Measurements from ENCODE around the gene CADPS.

- TF ChIP-seq POLR2AphosphoS5 (IDR thresholded peaks at IDR 0.05) (no peak), CTCF (IDR thresholded peaks at IDR 0.05; ENCODE audit: poor library complexity, severe bottlenecking) (no peak), EP300 (conservative IDR thresholded peaks at IDR 0.05; ENCODE audit: poor library complexity, severe bottlenecking) (no peak), EZH2 (IDR thresholded peaks at IDR 0.05; ENCODE audit: borderline replicate concordance, insufficient read depth, low read length, poor library complexity, severe bottlenecking) (no peak), TAF1 (IDR thresholded peaks at IDR 0.05; ENCODE audit: low read depth) (no peak), RAD21 (conservative IDR thresholded peaks at IDR 0.05) (no peak), REST (IDR thresholded peaks at IDR 0.05; ENCODE audit: borderline replicate concordance) (no peak), SMC3 (conservative IDR thresholded peaks at IDR 0.05; ENCODE audit: poor library complexity) (no peak), MXI1 (conservative IDR thresholded peaks at IDR 0.05; ENCODE audit: poor library complexity, severe bottlenecking) (no peak)
Measured at GRCh38 chr3:62589078-62589477, 286.1 kb downstream of the CADPS start.

All from neural cell (in vitro differentiated cells).